Endothelial cell of umbilical vein (primary cell): Measurements from ENCODE around the gene KRT76.

ENCODE experiments used
- CTCF ChIP-seq, 2 donors: IDR thresholded peaks; 1 replicate in 1 of 2; 2 replicates in 1 of 2; pipeline ENCODE4 v1.5.1; 2011; ENCODE audit warnings: low read length in 2 of 2, mild to moderate bottlenecking in 2 of 2, moderate library complexity in 2 of 2, control low read depth in 1 of 2, inconsistent platforms in 1 of 2, low read depth in 1 of 2; ENCODE audit not compliant: insufficient read depth in 1 of 2; ENCODE audit errors: extremely low read depth in 1 of 2
- EZH2 ChIP-seq: IDR thresholded peaks from 2 replicates; pipeline ENCODE4 v1.6.1; 2012; ENCODE audit warnings: borderline replicate concordance, low read depth, mild to moderate bottlenecking, moderate library complexity, low read length, inconsistent platforms; ENCODE audit not compliant: severe bottlenecking
- FOS ChIP-seq: IDR thresholded peaks from 2 replicates; pipeline ENCODE4 v1.6.1; 2011; ENCODE audit warnings: mild to moderate bottlenecking, low read length, moderate library complexity, borderline replicate concordance; ENCODE audit not compliant: insufficient read depth
- GATA2 ChIP-seq: IDR thresholded peaks from 2 replicates; pipeline ENCODE4 v1.7.0; 2011; ENCODE audit warnings: low read depth, mild to moderate bottlenecking, moderate library complexity, mixed read lengths, low read length; ENCODE audit not compliant: insufficient read length, insufficient read depth
- MAX ChIP-seq: IDR thresholded peaks from 2 replicates; pipeline ENCODE4 v1.6.1; 2011; ENCODE audit not compliant: insufficient read depth, insufficient read length
- MYC ChIP-seq: IDR thresholded peaks from one replicate; pipeline ENCODE4 v1.6.1; 2011; ENCODE audit warnings: mild to moderate bottlenecking, low read depth, low read length
- POLR2A ChIP-seq: IDR thresholded peaks from 2 replicates; pipeline ENCODE4 v1.6.1; 2012; ENCODE audit warnings: low read depth, mild to moderate bottlenecking, control low read depth, low read length
- POLR2AphosphoS5 ChIP-seq: IDR thresholded peaks from 2 replicates; pipeline ENCODE4 v1.6.1; 2012; ENCODE audit warnings: low read depth, mild to moderate bottlenecking, control low read depth, low read length, moderate library complexity; ENCODE audit not compliant: insufficient read depth

- TF ChIP-seq CTCF (IDR thresholded peaks at IDR 0.05; ENCODE audit: extremely low read depth in 1 of 2, insufficient read depth in 1 of 2, low read depth in 1 of 2, low read length in 2 of 2) (no peak), POLR2AphosphoS5 (no peak), FOS (no peak), POLR2A (no peak), GATA2 (no peak), EZH2 (no peak), MYC (no peak), MAX (no peak)
Observed at GRCh38 chr12:52805739-52806138, 28.6 kb upstream of the KRT76 start.
